LNCAP (cell line): ENCODE data around the gene CCNE1.

Source experiments
- CTCF ChIP-seq: fragments of 450-650 bp; IDR thresholded peaks from 2 replicates; pipeline ENCODE4 v1.5.1; 2017; ENCODE audit warnings: mild to moderate bottlenecking

CCNE1 gene

DNA sequence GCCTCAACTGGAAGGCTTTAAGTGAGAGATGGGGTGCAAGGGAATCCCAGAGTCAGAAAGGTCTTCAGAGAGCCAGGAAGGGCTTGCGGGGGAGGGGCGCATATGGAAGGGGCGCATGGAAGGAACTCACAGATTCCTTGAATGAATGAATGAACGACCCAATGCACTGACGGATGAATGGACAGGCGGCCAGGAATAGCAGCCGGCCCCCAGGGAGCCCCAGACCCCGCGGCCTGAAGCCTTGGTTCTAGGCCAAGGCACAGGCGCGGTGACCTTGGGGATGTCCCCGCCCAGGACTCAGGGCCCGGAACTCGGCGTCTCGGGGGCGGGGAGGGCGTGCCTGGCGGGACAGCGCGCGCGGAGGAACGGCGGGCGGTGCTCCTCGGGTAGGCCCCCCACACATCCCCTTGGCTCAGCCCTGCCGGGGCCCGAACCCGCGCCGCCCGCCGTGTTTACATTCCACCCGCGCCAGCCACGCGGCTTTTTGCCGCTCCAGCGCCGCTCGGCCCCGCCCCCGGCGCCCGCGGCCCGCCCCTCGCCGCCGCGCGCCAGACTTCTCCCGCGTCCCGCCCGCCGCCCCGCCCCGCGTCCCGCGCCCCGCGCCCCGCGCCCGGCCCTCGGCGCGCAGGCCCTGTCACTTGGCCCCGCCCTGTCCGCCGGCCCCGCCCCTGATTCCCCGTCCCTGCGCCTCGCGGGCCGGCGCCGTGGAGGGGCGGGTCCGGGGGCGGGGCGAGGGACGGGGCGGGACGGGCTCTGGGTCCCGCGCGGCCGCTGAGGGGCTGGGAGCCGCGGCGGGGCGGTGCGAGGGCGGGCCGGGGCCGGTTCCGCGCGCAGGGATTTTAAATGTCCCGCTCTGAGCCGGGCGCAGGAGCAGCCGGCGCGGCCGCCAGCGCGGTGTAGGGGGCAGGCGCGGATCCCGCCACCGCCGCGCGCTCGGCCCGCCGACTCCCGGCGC lies at the start of gene CCNE1:
Gene CCNE1 (plus strand): TSS at position 867 of the 955 bp plus-strand sequence. CDS start 565 bp downstream, outside the sequence.
- TF ChIP-seq CTCF: no peak

DNA sequence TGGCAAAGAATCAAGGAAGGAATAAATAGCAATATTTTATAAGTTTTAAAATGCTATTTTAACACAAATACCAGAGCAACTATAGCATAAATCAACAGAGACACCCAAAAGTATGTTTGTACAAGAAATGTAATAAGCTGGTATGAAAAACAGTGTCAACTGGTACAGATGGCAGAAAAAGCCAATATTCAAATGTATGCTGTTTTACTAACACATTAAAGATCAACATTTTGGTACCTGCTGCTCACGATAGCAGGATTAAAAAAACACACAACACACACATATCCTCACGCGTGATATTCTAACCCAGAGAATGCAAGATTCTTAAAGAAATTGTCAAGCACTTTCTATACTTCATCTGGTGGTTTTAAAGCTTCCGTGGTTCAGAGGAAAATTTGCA lies 48.6 kb upstream of the CCNE1 start:
- no peak for TF ChIP-seq CTCF

GRCh38 chr19:29764361-29764760 lies 47.4 kb upstream of the CCNE1 start:
- no peak for TF ChIP-seq CTCF

GRCh38 chr19:29766100-29766499 lies 45.7 kb upstream of the CCNE1 start:
- no peak for TF ChIP-seq CTCF

DNA sequence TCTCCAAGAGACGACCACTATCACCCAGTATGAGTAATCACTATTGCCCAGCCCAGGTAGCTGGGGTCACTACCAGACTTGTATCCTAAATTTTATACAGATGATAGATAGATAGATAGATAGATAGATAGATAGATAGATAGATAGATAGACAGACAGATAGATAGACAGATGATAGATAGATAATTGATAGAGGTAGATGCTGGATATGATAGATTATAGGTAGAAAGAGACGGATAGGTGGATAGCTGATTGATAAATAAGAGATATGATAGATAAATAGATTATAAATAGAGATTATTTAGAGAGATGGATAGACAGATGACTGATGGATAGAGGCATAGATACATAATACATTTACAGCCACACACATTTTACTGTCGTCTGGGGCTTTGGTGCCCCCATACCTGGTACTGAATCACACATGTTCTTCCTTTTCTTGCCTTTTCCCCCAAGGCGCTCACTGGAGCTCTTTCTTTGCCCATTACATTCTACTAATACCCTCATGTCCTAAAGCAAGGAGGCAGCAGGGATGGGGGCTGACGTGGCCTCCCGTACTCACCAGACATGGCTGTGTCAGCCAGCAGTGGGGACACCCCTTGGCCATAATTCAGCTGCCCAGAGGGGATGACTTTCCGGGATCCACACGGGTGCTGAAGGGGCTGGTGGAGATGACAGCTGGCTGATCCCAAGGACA lies 44.6 kb upstream of the CCNE1 start:
- TF ChIP-seq CTCF: no peak

GRCh38 chr19:29768166-29768565 lies 43.6 kb upstream of the CCNE1 start:
- TF ChIP-seq CTCF: no peak

DNA sequence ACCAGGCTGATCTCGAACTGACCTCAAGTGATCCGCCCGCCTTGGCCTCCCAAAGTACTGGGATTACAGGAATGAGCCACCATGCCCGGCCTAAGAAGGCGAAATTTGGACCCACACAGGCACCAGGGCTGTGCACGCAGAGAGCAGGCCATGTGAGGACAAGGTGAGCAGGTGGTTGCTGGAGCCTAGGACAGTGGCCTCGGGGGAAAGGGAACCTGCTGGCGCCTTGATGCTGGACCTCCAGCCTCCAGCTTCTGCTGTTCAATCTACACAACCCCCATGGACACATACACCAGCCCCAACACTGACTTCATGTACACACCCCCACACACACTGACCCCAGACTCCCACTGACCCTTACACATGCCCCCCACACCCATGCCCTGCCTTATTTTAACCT lies 41.8 kb upstream of the CCNE1 start:
- no peak for TF ChIP-seq CTCF
